H1 (cell line): ENCODE results near the gene AGPAT3. TPM values are rescaled to one million over a fixed set of nuclear protein-coding genes. Genes with fewer than 3 reads are reported as not detected.

Experiments used
- CTCF ChIA-PET: fragments of 300-600 bp; sonication (Branson Sonifier 250); formaldehyde crosslinking; loops from one replicate; lab custom pipeline; 2021; ENCODE audit not compliant: partially characterized antibody; lab: Charles Lee
- POLR2A ChIA-PET: fragments of 300-600 bp; sonication (Branson Sonifier 250); formaldehyde crosslinking; loops from one replicate; lab custom pipeline; 2021; ENCODE audit warnings: inconsistent platforms; ENCODE audit not compliant: partially characterized antibody; lab: Charles Lee
- DNase-seq, 2 experiments: peaks; one replicate each; pipeline versions ENCODE4 v3.0.0 to v3.0.0-alpha.2; 2010 to 2022; ENCODE audit warnings: low spot score in 2 of 2, low read depth in 1 of 2, mixed read lengths in 1 of 2
- FAIRE-seq: peaks from 2 replicates; lab custom pipeline; 2011; peaks lifted over from hg19 to GRCh38; lab: Jason Lieb, UNC
- H2AFZ ChIP-seq: 2 replicates; pipeline ENCODE4 v1.8.1; 2012; ENCODE audit warnings: low read length, inconsistent platforms
- H2AK5ac ChIP-seq: 2 replicates; pipeline ENCODE4 v1.6.1; 2013; ENCODE audit warnings: low read depth, low read length
- H2BK120ac ChIP-seq: replicated peaks from 2 replicates; pipeline ENCODE3; 2013; ENCODE audit warnings: low read depth, low read length, inconsistent platforms
- H2BK12ac ChIP-seq: 2 replicates; pipeline ENCODE4 v1.6.1; 2013; ENCODE audit warnings: low read depth, low read length
- H2BK15ac ChIP-seq: 2 replicates; pipeline ENCODE4 v1.6.1; 2013; ENCODE audit warnings: low read length
- H2BK20ac ChIP-seq: 2 replicates; pipeline ENCODE4 v1.6.1; 2013; ENCODE audit warnings: low read length
- H2BK5ac ChIP-seq: 2 replicates; pipeline ENCODE4 v1.6.1; 2013; ENCODE audit warnings: low read depth, low read length
- H3K14ac ChIP-seq: 2 replicates; pipeline ENCODE4 v1.6.1; 2013; ENCODE audit warnings: inconsistent platforms; ENCODE audit not compliant: insufficient read length
- H3K18ac ChIP-seq: 2 replicates; pipeline ENCODE4 v1.6.1; 2013; ENCODE audit warnings: low read length; ENCODE audit errors: extremely low read depth
- H3K23ac ChIP-seq: 2 replicates; pipeline ENCODE4 v1.6.1; 2013; ENCODE audit warnings: inconsistent platforms; ENCODE audit not compliant: insufficient read length
- H3K23me2 ChIP-seq: 2 replicates; pipeline ENCODE4 v1.6.1; 2013; ENCODE audit warnings: low read depth, low read length
- H3K27ac ChIP-seq: 2 replicates; pipeline ENCODE4 v1.6.1; 2011; ENCODE audit warnings: low read depth, low read length, inconsistent platforms
- H3K27me3 ChIP-seq, 4 experiments: replicated peaks in 1 of 4; 1 replicate in 1 of 4; 2 replicates in 3 of 4; pipeline versions ENCODE4 v1.6.1 to v1.8.1; 2011 to 2013; ENCODE audit warnings: low read length in 3 of 4, mild to moderate bottlenecking in 3 of 4, inconsistent platforms in 2 of 4, mixed read lengths in 2 of 4, moderate library complexity in 1 of 4; ENCODE audit not compliant: control insufficient read depth in 3 of 4, insufficient read depth in 3 of 4; ENCODE audit errors: extremely low read depth in 1 of 4
- H3K36me3 ChIP-seq, 4 experiments: 2 replicates each; pipeline versions ENCODE4 v1.6.1 to v1.8.1; 2011 to 2013; ENCODE audit warnings: mild to moderate bottlenecking in 4 of 4, low read length in 3 of 4, moderate library complexity in 2 of 4, control low read depth in 1 of 4, inconsistent platforms in 1 of 4; ENCODE audit not compliant: insufficient read depth in 4 of 4, control insufficient read depth in 2 of 4
- H3K4ac ChIP-seq: replicated peaks from 2 replicates; pipeline ENCODE3; 2013; ENCODE audit warnings: low read length, low read depth, mixed read lengths, inconsistent platforms; ENCODE audit not compliant: insufficient read length
- H3K4me1 ChIP-seq, 4 experiments: replicated peaks in 1 of 4; 1 replicate in 1 of 4; 2 replicates in 3 of 4; pipeline versions ENCODE4 v1.6.1 to v1.8.1; 2011 to 2013; ENCODE audit warnings: low read length in 3 of 4, inconsistent platforms in 2 of 4, mixed read lengths in 1 of 4; ENCODE audit not compliant: insufficient read depth in 4 of 4, control insufficient read depth in 3 of 4
- H3K4me2 ChIP-seq, 2 experiments: 2 replicates each; pipeline versions ENCODE4 v1.6.1 to v1.8.1; 2011 to 2013; ENCODE audit warnings: low read depth in 2 of 2, low read length in 2 of 2, control low read depth in 1 of 2, inconsistent platforms in 1 of 2, mild to moderate bottlenecking in 1 of 2; ENCODE audit not compliant: insufficient read depth in 1 of 2
- H3K4me3 ChIP-seq, 4 experiments: fragments of 200-600, 300-600 bp in 1 of 4; sonication (generic), shearing (Covaris generic), sonication (Bioruptor Twin) in 1 of 4; 2 replicates each; pipeline versions ENCODE4 v1.5.1 to v1.8.1; 2011 to 2016; ENCODE audit warnings: low read length in 4 of 4, low read depth in 3 of 4, control low read depth in 2 of 4, inconsistent platforms in 2 of 4, mild to moderate bottlenecking in 2 of 4, mixed read lengths in 1 of 4, moderate library complexity in 1 of 4; ENCODE audit not compliant: insufficient read depth in 2 of 4; ENCODE audit errors: extremely low read depth in 1 of 4
- H3K56ac ChIP-seq: replicated peaks from 2 replicates; pipeline ENCODE3; 2013; ENCODE audit warnings: low read depth, mild to moderate bottlenecking, mixed read lengths, low read length, inconsistent platforms; ENCODE audit not compliant: insufficient read length
- H3K79me1 ChIP-seq: 2 replicates; pipeline ENCODE4 v1.6.1; 2013; ENCODE audit warnings: low read depth, low read length, control low read depth
- H3K79me2 ChIP-seq, 2 experiments: 2 replicates each; pipeline versions ENCODE4 v1.6.1 to v1.8.1; 2012 to 2013; ENCODE audit warnings: low read length in 2 of 2, mild to moderate bottlenecking in 2 of 2, inconsistent platforms in 1 of 2; ENCODE audit not compliant: insufficient read depth in 2 of 2, control insufficient read depth in 1 of 2
- H3K9ac ChIP-seq, 4 experiments: replicated peaks in 1 of 4; 1 replicate in 1 of 4; 2 replicates in 3 of 4; pipeline versions ENCODE4 v1.6.1 to v1.8.1; 2011 to 2013; ENCODE audit warnings: low read depth in 3 of 4, low read length in 3 of 4, control low read depth in 2 of 4, mild to moderate bottlenecking in 2 of 4, moderate library complexity in 2 of 4, inconsistent platforms in 1 of 4; ENCODE audit errors: extremely low read depth in 1 of 4
- H3K9me3 ChIP-seq, 2 experiments: 2 replicates each; pipeline versions ENCODE4 v1.6.1 to v1.8.1; 2012 to 2013; ENCODE audit warnings: mild to moderate bottlenecking in 2 of 2, moderate library complexity in 2 of 2, control low read depth in 1 of 2, inconsistent platforms in 1 of 2, low read depth in 1 of 2, low read length in 1 of 2, mixed read lengths in 1 of 2; ENCODE audit not compliant: insufficient read depth in 2 of 2
- H4K20me1 ChIP-seq, 2 experiments: replicated peaks in 1 of 2; 2 replicates each; pipeline versions ENCODE3 to v1.8.1; 2011 to 2013; ENCODE audit warnings: inconsistent platforms in 2 of 2, low read length in 2 of 2, mild to moderate bottlenecking in 1 of 2; ENCODE audit not compliant: insufficient read depth in 2 of 2, control insufficient read depth in 1 of 2
- H4K5ac ChIP-seq: 2 replicates; pipeline ENCODE4 v1.6.1; 2013; ENCODE audit warnings: low read length, low read depth, mixed read lengths, inconsistent platforms; ENCODE audit not compliant: insufficient read length
- H4K8ac ChIP-seq: 2 replicates; pipeline ENCODE4 v1.8.0; 2013; ENCODE audit warnings: mild to moderate bottlenecking, moderate library complexity, low read length, inconsistent platforms; ENCODE audit not compliant: insufficient read depth; ENCODE audit errors: extremely low read depth
- H4K91ac ChIP-seq: replicated peaks from 2 replicates; pipeline ENCODE3; 2013; ENCODE audit warnings: low read length, mixed read lengths, inconsistent platforms; ENCODE audit not compliant: insufficient read length
- CHD2 ChIP-seq: IDR thresholded peaks from 2 replicates; pipeline ENCODE4 v1.6.1; 2012; ENCODE audit warnings: low read length, improper control_type of control experiment
- CTBP2 ChIP-seq: IDR thresholded peaks from 2 replicates; pipeline ENCODE4 v1.7.0; 2011; ENCODE audit warnings: borderline replicate concordance, mild to moderate bottlenecking, moderate library complexity, mixed read lengths, low read length; ENCODE audit not compliant: insufficient read depth, insufficient read length
- CTCF ChIP-seq, 3 experiments: IDR thresholded peaks; 1 replicate in 2 of 3; 2 replicates in 1 of 3; pipeline versions ENCODE4 v1.5.1 to v1.6.1; 2011; ENCODE audit warnings: low read length in 3 of 3, mild to moderate bottlenecking in 3 of 3, inconsistent platforms in 2 of 3, low read depth in 1 of 3, moderate library complexity in 1 of 3; ENCODE audit not compliant: insufficient read depth in 1 of 3; ENCODE audit errors: control extremely low read depth in 1 of 3
- E2F6 ChIP-seq: IDR thresholded peaks from 2 replicates; pipeline ENCODE4 v1.6.1; 2012; ENCODE audit warnings: inconsistent platforms
- KDM1A ChIP-seq: fragments of 200-600, 300-600 bp; sonication (generic); IDR thresholded peaks from 2 replicates; pipeline ENCODE4 v1.7.1; 2016; ENCODE audit warnings: mild to moderate bottlenecking, low read length, borderline replicate concordance
- MAX ChIP-seq: IDR thresholded peaks from 2 replicates; pipeline ENCODE4 v1.6.1; 2012; ENCODE audit warnings: inconsistent platforms
- RBBP5 ChIP-seq: IDR thresholded peaks from 2 replicates; pipeline ENCODE4 v1.7.1; 2012; ENCODE audit warnings: low read depth, mild to moderate bottlenecking, inconsistent platforms, low read length, moderate library complexity, borderline replicate concordance
- RXRA ChIP-seq: IDR thresholded peaks from 2 replicates; pipeline ENCODE4 v1.6.1; 2011; ENCODE audit warnings: low read depth, mild to moderate bottlenecking, low read length, moderate library complexity; ENCODE audit not compliant: insufficient read depth
- TBP ChIP-seq: IDR thresholded peaks from 2 replicates; pipeline ENCODE4 v1.6.1; 2011; ENCODE audit warnings: low read depth, low read length, improper control_type of control experiment
- TCF12 ChIP-seq: IDR thresholded peaks from 2 replicates; pipeline ENCODE4 v1.6.1; 2011; ENCODE audit warnings: low read depth, mild to moderate bottlenecking, low read length
- TEAD4 ChIP-seq: IDR thresholded peaks from 2 replicates; pipeline ENCODE4 v1.6.1; 2012; ENCODE audit warnings: low read depth, low read length, inconsistent platforms, mixed read lengths
- WGBS, 2 experiments: shearing (Covaris generic) in 1 of 2; methylation state at CpG; one replicate each; pipeline versions ENCODE4 v1.1.6 to v1.1.7; 2013 to 2015; ENCODE audit warnings: low lambda C conversion rate in 2 of 2, mixed read lengths in 2 of 2, inconsistent platforms in 1 of 2, low coverage in 1 of 2, missing lambda C conversion rate in 1 of 2; ENCODE audit not compliant: insufficient replicate concordance in 2 of 2, insufficient coverage in 1 of 2, insufficient read length in 1 of 2; ENCODE audit errors: extremely low coverage in 1 of 2, missing lambda C conversion rate in 1 of 2; 5-methylcytosine and 5-hydroxymethylcytosine counted together
- polyA plus RNA-seq, 7 experiments: library from polyadenylated mRNA; depleted of rRNA in 3 of 7; stranded (reverse) in 5 of 7; unstranded in 2 of 7; fragments of >200 nt in 5 of 7; fragments of 200-250 nt in 2 of 7; gene quantifications; 1 replicate in 5 of 7; 2 replicates in 1 of 7; 4 replicates in 1 of 7; pipeline versions ENCODE4 v1.2.1 to v1.2.3, GENCODE V29; 2011 to 2013; ENCODE audit warnings: missing spikeins in 2 of 7, mixed read lengths in 2 of 7
- total RNA-seq: library from RNA; stranded (reverse); fragmentation: NEBNext Ultra II Directional; extraction: Animal tissue kit (Norgen Biotek cat#: 25700); gene quantifications from 2 replicates; pipeline ENCODE4 v1.2.1, GENCODE V29; 2021

AGPAT3 gene
- total and polyA plus RNA-seq, 2 of the 8 experiments (the other 6 are each of a cell fraction or from before 2014, with no cell fraction given) = 5.8 to 7.3 TPM

GRCh38 chr21:44017601-44018000 is 152.6 kb downstream of the AGPAT3 start:
- Histone ChIP-seq H3K14ac (no peak overlapping the region), H4K5ac (no peak overlapping the region), H2BK5ac (no peak overlapping the region), H3K27ac (no peak overlapping the region), H2AFZ (no peak overlapping the region), H2BK15ac (no peak overlapping the region), H3K56ac (no peak overlapping the region), H3K79me1 (peaks cover 4% of the 10 kb centered on the region), H4K20me1 (peaks cover 9 to 19% of the 10 kb centered on the region in 2 experiments), H3K23ac (no peak overlapping the region), H3K4me1 (peaks cover 0 to 5% (median 3%) of the 10 kb centered on the region in 4 experiments; a peak in 3 of 7 replicates), H3K9ac (no peak overlapping the region), H2BK120ac (no peak overlapping the region), H3K4me3 (no peak overlapping the region), H3K18ac (no peak overlapping the region), H3K4ac (no peak overlapping the region), H2AK5ac (no peak overlapping the region), H4K91ac (no peak overlapping the region), H3K23me2 (peaks cover 3% of the 10 kb centered on the region; the same call in 1 of the 2 replicates), H3K36me3 (no peaks in the 10 kb centered on the region), H4K8ac (no peak overlapping the region), H3K79me2 (peaks cover 35 to 93% of the 10 kb centered on the region in 2 experiments), H2BK12ac (no peak overlapping the region), H3K27me3 (no peaks in the 10 kb centered on the region), H2BK20ac (no peak overlapping the region), H3K4me2 (no peak overlapping the region), H3K9me3 (no peaks in the 10 kb centered on the region)
- POLR2A ChIA-PET = no interaction called here
- DNase-seq (no peak), FAIRE-seq (no peak)
- CTCF ChIA-PET = interaction anchor here (0.6 to 0.9 kb wide), 4 partner anchors 20 to 130 kb away, joined by 3 to 5 read pairs (median 4); no protein-coding TSS in a partner anchor
- 92% methylated on average over 9 of the region's 9 CpGs; no CpG with 5 or more reads in 1 of the 2 experiments for WGBS, 2 experiments
- TF ChIP-seq KDM1A (no peak), RBBP5 (no peak), TBP (no peak), MAX (no peak), CTCF (IDR thresholded peaks at IDR 0.05; ENCODE audit: control extremely low read depth in 1 of 3, insufficient read depth in 1 of 3, low read depth in 1 of 3, low read length in 3 of 3) (no peak), TCF12 (no peak), RXRA (no peak), TEAD4 (no peak), CTBP2 (no peak), CHD2 (no peak), E2F6 (no peak)
